AG09309 (cell line): ENCODE measurements around the gene RECQL5.
A peak's percentile ranks its signal among the peaks of the same experiment; 100 is the strongest.

ENCODE experiments used
- DNase-seq: peaks from one replicate; pipeline ENCODE4 v3.0.0-alpha.2; 2010; ENCODE audit warnings: low read depth
- H3K4me3 ChIP-seq: 2 replicates; pipeline ENCODE4 v1.5.1; 2011; ENCODE audit warnings: mild to moderate bottlenecking, low read depth, low read length, moderate library complexity; ENCODE audit not compliant: control insufficient read depth
- CTCF ChIP-seq: IDR thresholded peaks from 2 replicates; pipeline ENCODE4 v1.5.1; 2011; ENCODE audit warnings: mild to moderate bottlenecking, low read depth, low read length, inconsistent platforms; ENCODE audit not compliant: insufficient read depth, control insufficient read depth; ENCODE audit errors: missing control alignments

The RECQL5 gene

GRCh38 chr17:75636381-75637142, 30.4 kb downstream of the RECQL5 start:
- no peak for DNase-seq
- no peak overlapping the region for H3K4me3 ChIP-seq
- no peak for TF ChIP-seq CTCF

DNA sequence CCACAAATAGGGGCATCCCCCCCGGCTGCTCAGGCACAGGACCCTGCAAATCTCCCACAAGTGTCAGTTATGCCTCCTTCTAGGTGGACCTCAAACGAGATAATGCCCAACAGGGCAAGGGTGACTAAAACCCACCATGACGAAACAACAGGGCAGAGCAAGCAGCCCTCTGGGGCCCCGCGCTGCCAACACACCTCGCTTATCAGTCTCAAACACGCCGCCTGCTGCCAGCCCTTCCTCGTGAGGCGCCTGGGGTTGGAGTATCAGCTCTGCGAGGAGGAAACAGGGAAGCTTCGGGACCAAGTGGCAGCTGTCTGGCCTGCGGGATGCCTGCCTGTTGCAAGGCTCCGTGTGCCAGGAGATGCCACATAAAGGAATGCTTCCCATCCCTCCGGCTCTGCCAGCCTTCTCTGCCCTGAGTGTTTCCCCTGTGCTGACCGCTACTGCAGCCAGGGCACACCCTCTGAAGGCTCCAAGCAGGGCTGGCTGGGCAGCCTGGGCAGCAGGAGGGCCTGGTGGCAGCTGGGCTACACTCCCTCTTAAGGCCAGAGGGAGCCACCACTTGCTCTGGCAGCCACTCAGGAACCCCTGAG, 31.2 kb downstream of the RECQL5 start:
- no peak overlapping the region for H3K4me3 ChIP-seq
- no peak for TF ChIP-seq CTCF
- no peak for DNase-seq

DNA sequence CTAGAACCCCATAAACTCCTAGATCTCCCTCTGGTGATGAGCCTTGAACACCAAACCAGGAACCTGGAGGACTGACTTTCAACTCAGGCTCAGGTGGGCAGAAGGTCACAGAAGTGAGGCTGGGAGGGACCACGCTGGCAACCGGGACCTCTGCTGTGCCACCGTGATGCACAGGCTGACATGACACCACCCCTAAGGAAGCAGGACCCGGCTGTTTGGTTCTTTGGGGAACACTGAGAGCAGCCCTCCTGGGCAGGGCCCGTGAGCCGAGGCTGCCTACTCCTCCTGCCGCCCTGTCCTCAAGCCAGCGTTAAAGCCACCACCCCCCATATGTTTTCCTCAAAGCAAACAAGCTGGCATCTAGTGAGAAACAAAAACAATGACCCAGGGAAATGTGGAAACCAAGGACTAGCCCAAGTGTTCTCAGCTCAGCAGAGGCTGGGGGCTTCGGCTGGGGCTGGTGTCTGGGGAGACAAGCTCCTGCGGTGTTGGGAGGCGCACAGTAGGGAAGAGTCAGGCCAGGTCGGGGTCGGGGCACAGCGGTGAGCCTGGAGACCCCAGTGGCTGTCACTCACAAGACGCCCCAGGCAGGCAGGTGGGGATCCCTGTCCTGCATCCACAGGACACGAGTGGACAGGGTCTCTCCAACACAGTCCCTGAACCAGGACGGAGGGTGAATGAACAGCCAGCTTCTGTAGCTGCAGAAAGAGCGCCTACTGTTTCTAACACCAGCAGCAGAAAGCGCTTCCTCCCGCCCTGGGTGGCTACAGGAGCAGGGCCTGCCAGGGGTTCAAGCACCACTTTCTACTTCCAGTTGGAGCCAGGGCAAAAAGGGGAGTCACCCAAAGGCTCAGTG, 32.0 kb downstream of the RECQL5 start:
- H3K4me3 ChIP-seq, result no peak overlapping the region
- TF ChIP-seq CTCF, result no peak
- DNase-seq, result no peak

- no peak overlapping the region for H3K4me3 ChIP-seq
- TF ChIP-seq CTCF, result no peak
- DNase-seq, result no peak
Observed at GRCh38 chr17:75634376-75634740, 32.6 kb downstream of the RECQL5 start.

DNA sequence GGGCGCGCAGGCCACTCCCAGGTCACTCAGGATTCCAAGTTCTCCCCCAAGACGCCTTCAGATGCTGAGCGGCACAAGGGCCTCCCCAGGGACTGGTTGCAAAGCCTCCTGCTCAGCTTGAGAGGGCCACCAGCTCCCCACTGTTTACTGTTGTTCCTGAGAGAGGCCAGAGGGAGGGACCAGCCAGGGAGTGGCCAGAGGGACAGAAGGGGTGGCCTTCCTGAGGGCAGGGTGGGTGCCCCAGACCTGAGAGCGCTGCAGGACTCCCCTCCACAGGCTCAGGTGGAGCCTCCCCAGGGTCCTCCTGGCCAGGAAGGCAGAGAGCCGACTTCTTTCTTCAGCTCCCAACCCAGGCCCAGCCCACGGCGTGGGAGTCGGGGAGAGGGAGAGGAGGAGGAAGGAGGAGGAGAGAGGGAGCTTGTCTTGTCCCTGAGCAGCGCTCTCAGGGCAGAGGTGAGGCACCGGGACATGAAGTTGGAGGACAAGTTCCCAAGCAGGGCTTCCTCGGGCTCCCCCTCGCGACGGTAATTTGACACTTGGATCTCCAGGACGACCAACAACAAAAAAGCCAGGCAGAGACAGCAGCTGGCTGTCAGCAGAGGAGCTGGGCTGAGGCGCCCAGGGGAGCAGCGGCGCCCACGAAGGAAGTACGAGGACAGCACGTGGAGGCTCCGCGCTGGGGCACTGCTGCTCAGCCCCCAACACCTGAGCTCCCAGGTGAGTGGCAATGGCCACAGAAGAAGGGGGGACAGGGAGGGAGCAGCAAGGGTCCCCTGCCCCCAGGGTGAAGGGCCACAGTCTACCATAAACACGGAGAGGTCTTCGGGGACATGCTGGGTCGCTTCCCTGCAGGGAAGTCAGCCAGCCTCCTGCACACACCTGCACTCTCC, 33.2 kb downstream of the RECQL5 start:
- peak; percentile 51 for DNase-seq
- TF ChIP-seq CTCF, result peak; percentile 78
- H3K4me3 ChIP-seq, result no peak overlapping the region
